ENCODE measurements around the gene KCNQ1. TPM values are rescaled to one million over a fixed set of nuclear protein-coding genes. Genes with fewer than 3 reads are reported as not detected.

Gene KCNQ1
- total and polyA plus RNA-seq, 7 donors = 0.48 to 3.1 (median 1.1) TPM

DNA sequence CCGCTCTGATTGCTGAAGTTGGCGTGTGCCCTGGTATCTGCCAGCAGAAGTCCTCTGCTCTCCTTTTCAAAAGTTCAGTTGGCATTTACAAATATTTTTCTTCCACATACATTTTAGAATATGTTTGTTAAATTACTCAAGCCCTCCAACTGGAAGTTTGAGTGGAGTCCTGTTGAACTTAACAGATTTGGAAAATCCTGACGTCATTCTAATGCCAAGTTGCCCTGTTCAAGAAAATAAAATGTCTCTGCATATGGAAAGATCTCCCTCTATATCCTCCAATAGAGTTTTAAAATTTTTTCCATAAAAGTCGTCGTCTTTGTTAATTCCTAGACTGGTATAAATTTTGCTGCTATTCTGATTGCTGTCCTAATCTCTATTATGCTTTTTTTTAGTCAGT, 251.6 kb downstream of the KCNQ1 start:
- Histone ChIP-seq H3K9me3 (no peaks in the 10 kb centered on the region), H3K36me3 (ENCODE audit: insufficient read depth in 1 of 2, low read depth in 1 of 2) (no peaks in the 10 kb centered on the region), H3K27me3 (ENCODE audit: insufficient read depth in 3 of 3, low read length in 2 of 3) (no peaks in the 10 kb centered on the region), H3K27ac (no peak overlapping the region), H3K4me1 (peaks cover 15% of the 10 kb centered on the region), H3K4me3 (no peak overlapping the region)
- TF ChIP-seq, protein P1, sequence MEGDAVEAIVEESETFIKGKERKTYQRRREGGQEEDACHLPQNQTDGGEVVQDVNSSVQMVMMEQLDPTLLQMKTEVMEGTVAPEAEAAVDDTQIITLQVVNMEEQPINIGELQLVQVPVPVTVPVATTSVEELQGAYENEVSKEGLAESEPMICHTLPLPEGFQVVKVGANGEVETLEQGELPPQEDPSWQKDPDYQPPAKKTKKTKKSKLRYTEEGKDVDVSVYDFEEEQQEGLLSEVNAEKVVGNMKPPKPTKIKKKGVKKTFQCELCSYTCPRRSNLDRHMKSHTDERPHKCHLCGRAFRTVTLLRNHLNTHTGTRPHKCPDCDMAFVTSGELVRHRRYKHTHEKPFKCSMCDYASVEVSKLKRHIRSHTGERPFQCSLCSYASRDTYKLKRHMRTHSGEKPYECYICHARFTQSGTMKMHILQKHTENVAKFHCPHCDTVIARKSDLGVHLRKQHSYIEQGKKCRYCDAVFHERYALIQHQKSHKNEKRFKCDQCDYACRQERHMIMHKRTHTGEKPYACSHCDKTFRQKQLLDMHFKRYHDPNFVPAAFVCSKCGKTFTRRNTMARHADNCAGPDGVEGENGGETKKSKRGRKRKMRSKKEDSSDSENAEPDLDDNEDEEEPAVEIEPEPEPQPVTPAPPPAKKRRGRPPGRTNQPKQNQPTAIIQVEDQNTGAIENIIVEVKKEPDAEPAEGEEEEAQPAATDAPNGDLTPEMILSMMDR (IDR thresholded peaks at IDR 0.05) = no peak
- DNase-seq (no peak), ATAC-seq (no peak)
- intact Hi-C loops (cut with DNase I) = loop anchor here in 1 of 2 donors (10.0 kb wide), 1 partner anchor 188 kb away; the partner anchor contains the start of gene CDKN1C
- WGBS, 3 donors = 70 to 79% (median 71%) methylated on average over 5 of the region's 5 CpGs

DNA sequence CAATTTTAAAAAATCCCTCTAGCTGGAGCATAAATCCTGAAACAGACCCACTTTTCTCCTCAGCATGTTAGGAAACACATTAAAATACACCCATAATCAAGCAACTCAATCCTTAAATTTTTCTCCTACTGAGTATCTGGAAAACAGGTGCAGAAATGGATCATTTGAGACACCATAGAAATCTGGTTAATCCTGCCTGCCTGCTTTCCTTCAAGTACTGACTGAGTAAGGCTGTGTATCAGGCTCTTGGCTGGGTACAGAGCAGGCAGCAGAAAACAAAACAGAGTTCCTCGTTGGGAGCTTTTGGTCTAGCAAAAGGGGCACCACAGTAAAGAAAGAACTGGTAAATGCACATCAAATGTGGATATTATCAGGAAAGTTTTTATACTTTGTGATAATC, 253.1 kb downstream of the KCNQ1 start:
- Histone ChIP-seq H3K4me3 (peak overlapping the region; percentile 72), H3K27me3 (ENCODE audit: insufficient read depth in 3 of 3, low read length in 2 of 3) (no peaks in the 10 kb centered on the region), H3K36me3 (ENCODE audit: insufficient read depth in 1 of 2, low read depth in 1 of 2) (no peaks in the 10 kb centered on the region), H3K9me3 (no peaks in the 10 kb centered on the region), H3K4me1 (peaks cover 18% of the 10 kb centered on the region), H3K27ac (no peak overlapping the region)
- WGBS, 3 donors = 21 to 39% (median 24%) methylated on average over 1 of the region's 1 CpG
- intact Hi-C loops (cut with DNase I) = loop anchor here in 1 of 2 donors (10.0 kb wide), 1 partner anchor 187 kb away; the partner anchor contains the start of gene CDKN1C
- TF ChIP-seq, protein P1 (IDR thresholded peaks at IDR 0.05) = no peak
- ATAC-seq (no peak), DNase-seq (no peak)

DNA sequence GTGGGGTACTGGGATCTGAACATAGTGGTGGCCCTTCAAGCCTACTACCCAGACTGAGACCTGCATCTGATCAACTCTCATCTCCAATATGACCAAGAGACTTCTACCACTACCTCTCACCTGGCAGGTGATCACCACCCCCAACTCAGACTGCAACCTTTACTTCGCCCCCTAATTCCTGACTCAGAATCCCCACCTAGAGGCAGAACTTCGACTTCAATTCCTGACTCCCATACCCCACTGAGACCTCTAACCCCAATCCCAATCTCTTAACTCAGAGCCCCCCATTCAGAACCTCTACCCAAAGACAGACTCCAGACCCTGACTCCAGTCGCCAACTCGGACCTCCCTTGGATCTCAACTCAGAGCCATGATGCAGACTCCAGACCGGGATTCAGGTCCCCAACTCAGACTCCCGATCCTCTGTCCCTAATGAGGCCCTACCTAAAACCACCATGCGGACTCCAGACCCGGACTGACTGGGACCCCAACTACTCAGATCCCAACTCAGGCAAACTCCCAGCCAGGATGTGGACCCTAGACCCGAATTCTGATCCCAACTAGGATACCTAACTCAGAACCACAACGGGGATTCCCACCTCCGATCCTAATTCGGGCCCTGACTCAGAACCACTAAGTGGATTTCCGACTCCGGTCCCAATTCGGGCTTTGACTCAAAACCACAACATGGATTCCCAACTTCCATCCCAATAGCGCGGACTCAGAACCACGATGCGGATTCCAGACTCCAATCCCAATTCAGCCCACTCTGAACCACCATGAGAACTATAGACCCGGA, 253.8 kb downstream of the KCNQ1 start:
- WGBS, 3 donors = 49 to 57% (median 49%) methylated on average over 20 of the region's 20 CpGs
- no peak for ATAC-seq
- Histone ChIP-seq H3K4me1 (peaks cover 17% of the 10 kb centered on the region), H3K27me3 (ENCODE audit: insufficient read depth in 3 of 3, low read length in 2 of 3) (no peaks in the 10 kb centered on the region), H3K36me3 (ENCODE audit: insufficient read depth in 1 of 2, low read depth in 1 of 2) (no peaks in the 10 kb centered on the region), H3K27ac (peak overlapping the region; percentile 94), H3K9me3 (no peaks in the 10 kb centered on the region), H3K4me3 (peak overlapping the region; percentile 72)
- TF ChIP-seq, protein P1 (IDR thresholded peaks at IDR 0.05) = no peak
- intact Hi-C loops (cut with DNase I) = loop anchor here in 1 of 2 donors (10.0 kb wide), 1 partner anchor 186 kb away; the partner anchor contains the start of gene CDKN1C
- DNase-seq = peak in 1 of 2 donors; percentile 44

DNA sequence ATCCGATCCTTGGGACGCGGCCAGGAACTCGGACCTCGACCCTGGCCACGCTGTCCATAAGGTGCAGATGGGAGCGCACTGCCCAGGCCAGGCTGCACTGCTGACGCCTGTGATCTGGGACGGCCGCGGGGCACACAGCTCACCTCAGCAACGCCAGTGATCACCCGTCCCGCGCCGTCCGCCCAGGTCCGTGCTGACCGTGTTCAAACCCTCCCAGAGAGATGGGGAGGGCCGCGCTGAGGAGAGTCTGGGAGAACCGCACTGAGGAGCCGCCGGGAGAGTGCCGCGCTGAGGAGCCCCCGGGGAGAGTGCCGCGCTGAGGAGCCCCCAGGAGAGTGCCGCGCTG, 254.3 kb downstream of the KCNQ1 start:
- H3K4me1 ChIP-seq = peaks cover 17% of the 10 kb centered on the region
- H3K36me3 ChIP-seq (ENCODE audit: insufficient read depth in 1 of 2, low read depth in 1 of 2) = no peaks in the 10 kb centered on the region
- DNase-seq (peak in 1 of 2 donors; percentile 67), ATAC-seq (peak; percentile 16 to 32 (median 24))
- H3K27me3 ChIP-seq (ENCODE audit: insufficient read depth in 3 of 3, low read length in 2 of 3) = no peaks in the 10 kb centered on the region
- no peaks in the 10 kb centered on the region for H3K9me3 ChIP-seq
- 40 to 74% (median 58%) methylated on average over 31 of the region's 31 CpGs for WGBS, 3 donors
- peak overlapping the region; percentile 72 for H3K4me3 ChIP-seq
- intact Hi-C loops (cut with DNase I) = loop anchor here in 1 of 2 donors (10.0 kb wide), 1 partner anchor 186 kb away; the partner anchor contains the start of gene CDKN1C
- H3K27ac ChIP-seq = peak overlapping the region; percentile 94
- TF ChIP-seq, protein P1 (IDR thresholded peaks at IDR 0.05) = no peak

Measured in psoas muscle (tissue), 8 donors.